ENCODE measurements around the gene NKX3-2.

- no peak for TF ChIP-seq EZH2phosphoT487 (IDR thresholded peaks at IDR 0.05; ENCODE audit: insufficient read depth, low read depth)
- TF ChIP-seq EZH2 (IDR thresholded peaks at IDR 0.05; ENCODE audit: insufficient read depth, poor library complexity, severe bottlenecking) = no peak
Measured at GRCh38 chr4:13543032-13543838, 1.1 kb downstream of the NKX3-2 start.
